HepG2 (cell line): ENCODE measurements around the gene IFNL1.

ENCODE experiments used
- CEBPB ChIP-seq: IDR thresholded peaks from 2 replicates; pipeline ENCODE4 v1.6.1; 2011; ENCODE audit warnings: low read depth, low read length, improper control_type of control experiment, borderline replicate concordance
- ETV5 ChIP-seq: IDR thresholded peaks from 2 replicates; pipeline ENCODE4 v1.6.1; 2018; ENCODE audit warnings: missing biosample characterization, missing genetic modification reagents, inconsistent platforms, borderline replicate concordance
- ZNF251 ChIP-seq: sonication (generic); formaldehyde crosslinking; IDR thresholded peaks from 2 replicates; pipeline ENCODE4 v1.9.0; 2021; ENCODE audit warnings: mild to moderate bottlenecking, missing genetic modification reagents
- ZNF276 ChIP-seq: sonication (generic); formaldehyde crosslinking; IDR thresholded peaks from 2 replicates; pipeline ENCODE4 v1.4.0; 2020; ENCODE audit warnings: mild to moderate bottlenecking, low read depth, missing genetic modification reagents

DNA sequence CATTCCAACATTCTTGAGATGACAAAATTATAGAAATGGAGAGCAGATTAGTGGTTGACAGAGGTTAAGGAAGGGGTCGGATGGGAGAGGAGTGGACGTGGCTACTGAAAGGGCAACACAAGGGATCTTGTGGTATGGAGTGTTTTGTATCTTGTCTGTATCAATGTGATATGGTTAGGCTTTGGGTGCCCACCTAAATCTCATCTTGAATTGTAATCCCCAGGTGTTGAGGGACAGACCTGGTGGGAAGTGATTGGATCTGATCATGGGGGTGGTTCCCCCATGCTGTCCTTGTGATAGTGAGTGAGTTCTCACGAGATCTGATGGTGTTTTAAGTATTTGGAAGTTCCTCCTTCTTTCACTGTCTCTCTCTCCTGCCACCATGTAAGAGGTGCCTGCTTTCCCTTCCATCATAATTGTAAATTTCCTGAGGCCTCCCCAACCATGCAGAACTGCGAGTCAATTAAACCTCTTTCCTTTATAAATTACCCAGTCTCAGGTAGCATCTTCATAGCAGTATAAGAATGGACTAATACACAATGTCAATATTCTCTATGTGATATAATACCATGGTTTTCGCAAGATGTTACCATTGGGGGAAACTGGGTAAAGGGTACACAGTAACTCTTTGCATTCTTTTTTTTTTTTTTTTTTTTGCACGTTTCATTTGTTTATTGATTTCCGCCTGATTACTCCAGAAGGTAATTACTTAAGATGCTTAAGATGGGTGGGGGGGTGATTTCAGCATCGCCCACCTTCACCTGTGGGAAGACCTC, 42.6 kb upstream of the IFNL1 start:
- no peak for TF ChIP-seq ZNF276 (CRISPR knock-in tag)
- TF ChIP-seq ZNF251 (CRISPR knock-in tag) = no peak
- no peak for TF ChIP-seq ETV5 (CRISPR knock-in tag)
- no peak for TF ChIP-seq CEBPB
